Measurements from ENCODE around the gene FANCC. TPM values are rescaled to one million over a fixed set of nuclear protein-coding genes. Genes with fewer than 3 reads are reported as not detected.

The FANCC gene
- total and polyA plus RNA-seq, 2 of the 13 experiments (the other 11 are each of a cell fraction or from before 2014, with no cell fraction given), result 7.4 to 8.6 TPM

DNA sequence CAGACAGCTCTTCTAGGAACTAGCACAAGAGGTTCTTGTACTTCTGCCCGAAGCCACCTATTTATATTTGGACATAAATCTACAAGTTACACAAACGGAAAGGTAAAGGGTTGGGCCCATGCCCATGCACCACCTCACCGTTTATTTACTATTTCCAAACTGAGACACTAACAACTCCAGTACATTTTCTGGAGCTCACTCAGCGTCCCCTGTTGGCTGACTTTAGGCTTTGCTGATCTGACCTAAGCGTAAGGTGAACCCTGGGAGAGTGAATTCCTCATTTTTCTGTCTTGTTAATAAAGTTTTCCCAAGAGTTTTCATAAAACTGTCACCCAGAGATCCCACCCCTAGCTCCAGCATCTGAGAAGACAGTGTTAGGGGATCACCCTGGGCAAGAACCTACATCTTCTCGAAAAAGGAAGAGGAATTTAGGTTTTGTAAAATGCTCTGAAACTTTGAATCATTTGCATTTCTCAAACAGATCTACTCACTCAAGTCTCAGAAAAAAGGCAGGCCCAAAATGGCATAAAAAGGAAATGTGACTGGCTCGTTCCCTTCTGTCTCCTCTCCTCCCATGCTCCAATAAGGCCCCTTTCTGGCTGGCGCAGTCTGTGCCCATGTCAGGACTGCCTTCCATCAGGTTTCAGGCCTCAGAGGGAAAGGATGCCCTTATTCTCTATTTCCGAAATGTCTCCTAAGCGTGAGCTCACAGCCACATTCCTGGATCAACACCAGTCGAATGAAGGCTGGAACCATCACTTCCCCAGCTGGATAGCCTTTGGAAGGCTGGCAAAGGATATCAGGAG, 201.3 kb downstream of the FANCC start:
- no TSS peak for BruUV-seq (replicated peaks)
- peak; percentile 18 for DNase-seq (ENCODE audit: low spot score)
- Histone ChIP-seq H3K9me3 (ENCODE audit: low read length) (no peaks in the 10 kb centered on the region), H3K4me3 (replicated peaks in 1 of 3; ENCODE audit: insufficient read depth in 1 of 3, low read depth in 2 of 3, low read length in 3 of 3) (no peak overlapping the region), H3K4me2 (ENCODE audit: low read depth, low read length) (no peak overlapping the region), H4K20me1 (ENCODE audit: insufficient read depth, low read length) (no peaks in the 10 kb centered on the region), H3K4me1 (ENCODE audit: insufficient read depth, low read length) (no peaks in the 10 kb centered on the region), H3K36me3 (replicated peaks in 1 of 2; ENCODE audit: control insufficient read depth in 1 of 2, insufficient read depth in 2 of 2, low read length in 2 of 2) (peaks cover 0 to 6% of the 10 kb centered on the region in 2 experiments; a peak in 3 of 5 replicates), H3K9ac (ENCODE audit: insufficient read depth, low read depth, low read length) (no peak overlapping the region), H3K79me2 (ENCODE audit: insufficient read depth, low read length) (no peaks in the 10 kb centered on the region), H2AFZ (ENCODE audit: low read length) (no peak overlapping the region), H3K27ac (ENCODE audit: extremely low read length, insufficient read depth, low read length) (no peak overlapping the region), H3K27me3 (ENCODE audit: control insufficient read depth in 1 of 2, insufficient read depth in 2 of 2, low read length in 2 of 2) (no peaks in the 10 kb centered on the region)
- in situ Hi-C loops (cut with HindIII; ENCODE audit: extremely low pct_ligation_motif_present, low pct_unique_long_range_greater_than_20kb), result no loop called here
- no peak for FAIRE-seq
- intact Hi-C loops (cut with micrococcal nuclease; ENCODE audit: unreplicated experiment), result no loop called here
- TF ChIP-seq RARA (CRISPR knock-in tag; IDR thresholded peaks at IDR 0.05) (no peak), STAG1 (CRISPR knock-in tag; IDR thresholded peaks at IDR 0.05) (peak; percentile 60), SMC3 (IDR thresholded peaks at IDR 0.05; ENCODE audit: low read length) (0 out of 2 replicates have a peak, but pooled peaks have one; percentile 28), HOXA3 (CRISPR knock-in tag; IDR thresholded peaks at IDR 0.05) (no peak), ZMAT3 (CRISPR knock-in tag; conservative IDR thresholded peaks at IDR 0.05) (no peak), ZNF251 (CRISPR knock-in tag; IDR thresholded peaks at IDR 0.05) (no peak), PHF21A (CRISPR knock-in tag; IDR thresholded peaks at IDR 0.05) (no peak)
- TF ChIP-seq, protein P1, sequence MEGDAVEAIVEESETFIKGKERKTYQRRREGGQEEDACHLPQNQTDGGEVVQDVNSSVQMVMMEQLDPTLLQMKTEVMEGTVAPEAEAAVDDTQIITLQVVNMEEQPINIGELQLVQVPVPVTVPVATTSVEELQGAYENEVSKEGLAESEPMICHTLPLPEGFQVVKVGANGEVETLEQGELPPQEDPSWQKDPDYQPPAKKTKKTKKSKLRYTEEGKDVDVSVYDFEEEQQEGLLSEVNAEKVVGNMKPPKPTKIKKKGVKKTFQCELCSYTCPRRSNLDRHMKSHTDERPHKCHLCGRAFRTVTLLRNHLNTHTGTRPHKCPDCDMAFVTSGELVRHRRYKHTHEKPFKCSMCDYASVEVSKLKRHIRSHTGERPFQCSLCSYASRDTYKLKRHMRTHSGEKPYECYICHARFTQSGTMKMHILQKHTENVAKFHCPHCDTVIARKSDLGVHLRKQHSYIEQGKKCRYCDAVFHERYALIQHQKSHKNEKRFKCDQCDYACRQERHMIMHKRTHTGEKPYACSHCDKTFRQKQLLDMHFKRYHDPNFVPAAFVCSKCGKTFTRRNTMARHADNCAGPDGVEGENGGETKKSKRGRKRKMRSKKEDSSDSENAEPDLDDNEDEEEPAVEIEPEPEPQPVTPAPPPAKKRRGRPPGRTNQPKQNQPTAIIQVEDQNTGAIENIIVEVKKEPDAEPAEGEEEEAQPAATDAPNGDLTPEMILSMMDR (CRISPR knock-in tag; IDR thresholded peaks at IDR 0.05), result peak; percentile 48
- TF ChIP-seq, protein P2, sequence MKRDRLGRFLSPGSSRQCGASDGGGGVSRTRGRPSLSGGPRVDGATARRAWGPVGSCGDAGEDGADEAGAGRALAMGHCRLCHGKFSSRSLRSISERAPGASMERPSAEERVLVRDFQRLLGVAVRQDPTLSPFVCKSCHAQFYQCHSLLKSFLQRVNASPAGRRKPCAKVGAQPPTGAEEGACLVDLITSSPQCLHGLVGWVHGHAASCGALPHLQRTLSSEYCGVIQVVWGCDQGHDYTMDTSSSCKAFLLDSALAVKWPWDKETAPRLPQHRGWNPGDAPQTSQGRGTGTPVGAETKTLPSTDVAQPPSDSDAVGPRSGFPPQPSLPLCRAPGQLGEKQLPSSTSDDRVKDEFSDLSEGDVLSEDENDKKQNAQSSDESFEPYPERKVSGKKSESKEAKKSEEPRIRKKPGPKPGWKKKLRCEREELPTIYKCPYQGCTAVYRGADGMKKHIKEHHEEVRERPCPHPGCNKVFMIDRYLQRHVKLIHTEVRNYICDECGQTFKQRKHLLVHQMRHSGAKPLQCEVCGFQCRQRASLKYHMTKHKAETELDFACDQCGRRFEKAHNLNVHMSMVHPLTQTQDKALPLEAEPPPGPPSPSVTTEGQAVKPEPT (CRISPR knock-in tag; IDR thresholded peaks at IDR 0.05; ENCODE audit: low read depth), result no peak
- TF ChIP-seq, protein P3, sequence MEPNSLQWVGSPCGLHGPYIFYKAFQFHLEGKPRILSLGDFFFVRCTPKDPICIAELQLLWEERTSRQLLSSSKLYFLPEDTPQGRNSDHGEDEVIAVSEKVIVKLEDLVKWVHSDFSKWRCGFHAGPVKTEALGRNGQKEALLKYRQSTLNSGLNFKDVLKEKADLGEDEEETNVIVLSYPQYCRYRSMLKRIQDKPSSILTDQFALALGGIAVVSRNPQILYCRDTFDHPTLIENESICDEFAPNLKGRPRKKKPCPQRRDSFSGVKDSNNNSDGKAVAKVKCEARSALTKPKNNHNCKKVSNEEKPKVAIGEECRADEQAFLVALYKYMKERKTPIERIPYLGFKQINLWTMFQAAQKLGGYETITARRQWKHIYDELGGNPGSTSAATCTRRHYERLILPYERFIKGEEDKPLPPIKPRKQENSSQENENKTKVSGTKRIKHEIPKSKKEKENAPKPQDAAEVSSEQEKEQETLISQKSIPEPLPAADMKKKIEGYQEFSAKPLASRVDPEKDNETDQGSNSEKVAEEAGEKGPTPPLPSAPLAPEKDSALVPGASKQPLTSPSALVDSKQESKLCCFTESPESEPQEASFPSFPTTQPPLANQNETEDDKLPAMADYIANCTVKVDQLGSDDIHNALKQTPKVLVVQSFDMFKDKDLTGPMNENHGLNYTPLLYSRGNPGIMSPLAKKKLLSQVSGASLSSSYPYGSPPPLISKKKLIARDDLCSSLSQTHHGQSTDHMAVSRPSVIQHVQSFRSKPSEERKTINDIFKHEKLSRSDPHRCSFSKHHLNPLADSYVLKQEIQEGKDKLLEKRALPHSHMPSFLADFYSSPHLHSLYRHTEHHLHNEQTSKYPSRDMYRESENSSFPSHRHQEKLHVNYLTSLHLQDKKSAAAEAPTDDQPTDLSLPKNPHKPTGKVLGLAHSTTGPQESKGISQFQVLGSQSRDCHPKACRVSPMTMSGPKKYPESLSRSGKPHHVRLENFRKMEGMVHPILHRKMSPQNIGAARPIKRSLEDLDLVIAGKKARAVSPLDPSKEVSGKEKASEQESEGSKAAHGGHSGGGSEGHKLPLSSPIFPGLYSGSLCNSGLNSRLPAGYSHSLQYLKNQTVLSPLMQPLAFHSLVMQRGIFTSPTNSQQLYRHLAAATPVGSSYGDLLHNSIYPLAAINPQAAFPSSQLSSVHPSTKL (CRISPR knock-in tag; IDR thresholded peaks at IDR 0.05), result no peak
- WGBS (ENCODE audit: low lambda C conversion rate), result 88% methylated on average over 11 of the region's 11 CpGs
- CTCF ChIA-PET (ENCODE audit: low intra/inter-chr PET ratio, low total read pairs), result no interaction called here
- ATAC-seq, result peak; percentile 59
- POLR2A ChIA-PET, result no interaction called here
